ENCODE measurements around the gene SPINT4.

DNA sequence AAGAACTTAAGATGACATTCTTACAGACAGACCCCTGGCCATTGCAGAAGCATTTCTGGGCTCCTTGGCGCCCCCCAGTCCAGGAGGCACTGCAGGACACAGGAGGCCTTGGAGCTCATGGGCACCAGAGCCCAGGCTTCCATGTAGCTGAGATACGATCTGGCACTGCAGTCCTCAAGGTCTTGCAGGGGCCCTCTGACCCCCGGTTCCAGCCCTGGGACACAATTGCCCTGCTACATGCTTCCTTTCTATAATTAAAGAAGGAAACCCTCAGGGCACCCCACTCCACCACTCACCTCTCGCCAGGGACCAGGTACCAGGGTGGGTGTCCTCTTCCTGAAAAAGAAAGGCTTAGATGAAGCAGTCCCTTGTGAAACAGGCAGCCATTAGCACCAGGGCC, 35.9 kb downstream of the SPINT4 start:
- no peak for TF ChIP-seq CTCF (IDR thresholded peaks at IDR 0.05)
- no peak for TF ChIP-seq POLR2A (IDR thresholded peaks at IDR 0.05)
- TF ChIP-seq POLR2AphosphoS5 (IDR thresholded peaks at IDR 0.05), result no peak
